A549 (cell line): ENCODE measurements around the gene PLXNC1. TPM values are rescaled to one million over a fixed set of nuclear protein-coding genes. Genes with fewer than 3 reads are reported as not detected.

ENCODE experiments used
- ATAC-seq, 2 experiments: fragments of 200-7000 bp in 1 of 2; fragments of >200 bp in 1 of 2; cut with Nextera tagmentation in 1 of 2; cut with Tn5 transposase in 1 of 2; 3 replicates each; pipeline versions ENCODE4 v1.8.0 to v1.9.1; 2018 to 2020; ENCODE audit warnings: mild to moderate bottlenecking in 1 of 2, moderate library complexity in 1 of 2
- CTCF ChIA-PET: fragments of 300-600 bp; sonication (Branson Sonifier 250); formaldehyde crosslinking; extraction: SDS; loops from one replicate; lab custom pipeline; 2021; ENCODE audit warnings: antibody characterized with exemption, inconsistent platforms; lab: Yijun Ruan, JAX
- POLR2A ChIA-PET: fragments of 350-600 bp; formaldehyde crosslinking; extraction: SDS; loops from one replicate; lab custom pipeline; 2021; ENCODE audit warnings: antibody characterized with exemption, inconsistent platforms; lab: Yijun Ruan, JAX
- DNase-seq, 2 experiments: peaks; one replicate each; pipeline versions ENCODE4 v3.0.0 to v3.0.0-alpha.2; 2011 to 2016; ENCODE audit warnings: low read depth in 1 of 2, low spot score in 1 of 2
- FAIRE-seq: peaks from 2 replicates; lab custom pipeline; 2011; peaks lifted over from hg19 to GRCh38; lab: Jason Lieb, UNC
- H3K27ac ChIP-seq, 2 experiments: fragments of >200 bp; sonication (Bioruptor Twin); formaldehyde crosslinking; 3 replicates each; pipeline ENCODE4 v1.5.1; 2016 to 2017
- H3K4me1 ChIP-seq: fragments of >200 bp; sonication (Bioruptor Twin); formaldehyde crosslinking; 3 replicates; pipeline ENCODE4 v1.6.1; 2016
- H3K4me2 ChIP-seq: fragments of >200 bp; sonication (Bioruptor Twin); formaldehyde crosslinking; 3 replicates; pipeline ENCODE4 v1.6.1; 2016
- H3K4me3 ChIP-seq: fragments of >200 bp; sonication (Bioruptor Twin); formaldehyde crosslinking; 3 replicates; pipeline ENCODE4 v1.5.1; 2016
- H3K9me3 ChIP-seq: fragments of >200 bp; sonication (Bioruptor Twin); formaldehyde crosslinking; 3 replicates; pipeline ENCODE4 v1.6.1; 2016
- BHLHE40 ChIP-seq: IDR thresholded peaks from 2 replicates; pipeline ENCODE4 v1.6.1; 2012; ENCODE audit warnings: low read depth, low read length, inconsistent platforms
- CBX2 ChIP-seq: fragments of 200-600 bp; sonication (generic); IDR thresholded peaks from 2 replicates; pipeline ENCODE4 v1.6.1; 2016; ENCODE audit warnings: low read depth, mild to moderate bottlenecking, borderline replicate concordance
- CEBPB ChIP-seq, 2 experiments: fragments of >200 bp in 1 of 2; sonication (Bioruptor Twin) in 1 of 2; formaldehyde crosslinking in 1 of 2; IDR thresholded peaks; 2 replicates each; pipeline ENCODE4 v1.6.1; 2012 to 2016
- CHD2 ChIP-seq: fragments of 150-350 bp; IDR thresholded peaks from 2 replicates; pipeline ENCODE4 v1.6.1; 2014; ENCODE audit warnings: low read length; ENCODE audit not compliant: partially characterized antibody
- EHMT2 ChIP-seq: fragments of 200-600 bp; sonication (generic); IDR thresholded peaks from 2 replicates; pipeline ENCODE4 v1.6.1; 2016; ENCODE audit warnings: antibody characterized with exemption, low read depth, mild to moderate bottlenecking, moderate library complexity
- ESRRA ChIP-seq: fragments of 150-350 bp; IDR thresholded peaks from 2 replicates; pipeline ENCODE4 v1.6.1; 2014; ENCODE audit warnings: mild to moderate bottlenecking, low read length, borderline replicate concordance
- FOSB ChIP-seq: fragments of 250-450 bp; sonication (Bioruptor Pico); IDR thresholded peaks from 2 replicates; pipeline ENCODE4 v1.5.0; 2020; ENCODE audit warnings: mild to moderate bottlenecking, moderate library complexity
- HDAC2 ChIP-seq: fragments of 200-600 bp; sonication (generic); IDR thresholded peaks from 2 replicates; pipeline ENCODE4 v1.6.1; 2016
- HOXB13 ChIP-seq: fragments of 250-450 bp; sonication (Bioruptor Pico); IDR thresholded peaks from 2 replicates; pipeline ENCODE4 v1.5.0; 2020; ENCODE audit warnings: low read depth, mild to moderate bottlenecking, moderate library complexity
- HOXB5 ChIP-seq: fragments of 250-450 bp; sonication (Bioruptor Pico); IDR thresholded peaks from 2 replicates; pipeline ENCODE4 v1.5.0; 2020; ENCODE audit warnings: mild to moderate bottlenecking, moderate library complexity
- JUNB ChIP-seq: fragments of >200 bp; sonication (Bioruptor Twin); formaldehyde crosslinking; IDR thresholded peaks from 2 replicates; pipeline ENCODE4 v1.6.1; 2016
- KDM1A ChIP-seq: fragments of 200-600 bp; sonication (generic); IDR thresholded peaks from 2 replicates; pipeline ENCODE4 v1.6.1; 2016; ENCODE audit warnings: low read depth, mild to moderate bottlenecking
- KDM5A ChIP-seq: fragments of 200-600 bp; sonication (generic); IDR thresholded peaks from 2 replicates; pipeline ENCODE4 v1.6.1; 2016; ENCODE audit warnings: antibody characterized with exemption, mild to moderate bottlenecking
- MAFK ChIP-seq: fragments of 450-650 bp; IDR thresholded peaks from 2 replicates; pipeline ENCODE4 v1.6.1; 2014; ENCODE audit not compliant: partially characterized antibody
- NFE2L2 ChIP-seq: fragments of 150-350 bp; conservative IDR thresholded peaks from 2 replicates; pipeline ENCODE4 v1.6.1; 2014; ENCODE audit warnings: low read length
- PHF8 ChIP-seq: fragments of 200-600 bp; sonication (generic); IDR thresholded peaks from 2 replicates; pipeline ENCODE4 v1.6.1; 2016; ENCODE audit warnings: low read depth, mild to moderate bottlenecking, antibody characterized with exemption, moderate library complexity, borderline replicate concordance
- POLR2A ChIP-seq: IDR thresholded peaks from 2 replicates; pipeline ENCODE4 v1.6.1; 2012; ENCODE audit warnings: mild to moderate bottlenecking, low read length
- RARB ChIP-seq: fragments of 250-450 bp; sonication (Bioruptor Pico); IDR thresholded peaks from 2 replicates; pipeline ENCODE4 v1.8.0; 2021; ENCODE audit warnings: mild to moderate bottlenecking, moderate library complexity
- REST ChIP-seq: fragments of 200-600 bp; sonication (generic); IDR thresholded peaks from 2 replicates; pipeline ENCODE4 v1.6.1; 2016; ENCODE audit warnings: antibody characterized with exemption, mild to moderate bottlenecking, moderate library complexity
- RNF2 ChIP-seq: fragments of 200-600 bp; sonication (generic); IDR thresholded peaks from 2 replicates; pipeline ENCODE4 v1.6.1; 2016; ENCODE audit warnings: low read depth, mild to moderate bottlenecking, antibody characterized with exemption, moderate library complexity, borderline replicate concordance
- TFCP2L1 ChIP-seq: fragments of 250-450 bp; sonication (Bioruptor Pico); IDR thresholded peaks from 2 replicates; pipeline ENCODE4 v1.5.0; 2021; ENCODE audit warnings: mild to moderate bottlenecking
- ZFP36 ChIP-seq: fragments of 450-650 bp; IDR thresholded peaks from 2 replicates; pipeline ENCODE4 v1.6.1; 2014; ENCODE audit warnings: borderline replicate concordance; ENCODE audit not compliant: partially characterized antibody
- ZSCAN20 ChIP-seq: fragments of 250-450 bp; sonication (Bioruptor Pico); IDR thresholded peaks from 2 replicates; pipeline ENCODE4 v1.8.0; 2022; ENCODE audit warnings: mild to moderate bottlenecking, moderate library complexity
- WGBS: methylation state at CpG from one replicate; pipeline ENCODE4 v1.1.6; 2017; ENCODE audit errors: missing lambda C conversion rate; 5-methylcytosine and 5-hydroxymethylcytosine counted together
- polyA plus RNA-seq, 4 experiments: library from polyadenylated mRNA; depleted of rRNA in 3 of 4; stranded (reverse); fragments of >200 nt; fragmentation: RNase III in 1 of 4; extraction: RNeasy Plus Mini Kit Qiagen cat#74134 plus additional on column Dnase treatment in 1 of 4; gene quantifications; 2 replicates in 3 of 4; 3 replicates in 1 of 4; pipeline ENCODE4 v1.2.3, GENCODE V29; 2011 to 2017
- TF ChIP-seq, protein P1 (sequence below): fragments of 250-450 bp; sonication (Bioruptor Pico); IDR thresholded peaks from 2 replicates; pipeline ENCODE4 v1.5.0; 2021; ENCODE audit warnings: mild to moderate bottlenecking, moderate library complexity, borderline replicate concordance
- TF ChIP-seq, protein P2 (sequence below): fragments of 250-450 bp; sonication (Bioruptor Pico); IDR thresholded peaks from 2 replicates; pipeline ENCODE4 v1.5.0; 2020; ENCODE audit warnings: low read depth, mild to moderate bottlenecking, moderate library complexity

Gene PLXNC1
- polyA plus RNA-seq, 2 of the 4 experiments (the other 2 are of a cell fraction) = 0.12 to 0.50 TPM

GRCh38 chr12:94192506-94192905, 44.1 kb downstream of the PLXNC1 start:
- Histone ChIP-seq H3K4me1 (no peaks in the 10 kb centered on the region), H3K27ac (no peak overlapping the region), H3K4me3 (no peak overlapping the region), H3K4me2 (no peak overlapping the region), H3K9me3 (no peaks in the 10 kb centered on the region)
- TF ChIP-seq PHF8 = no peak
- TF ChIP-seq FOSB (CRISPR knock-in tag) = no peak
- no peak for TF ChIP-seq RARB
- no peak for TF ChIP-seq POLR2A
- TF ChIP-seq KDM1A = no peak
- TF ChIP-seq HOXB5 (CRISPR knock-in tag) = no peak
- no peak for TF ChIP-seq NFE2L2
- no peak for TF ChIP-seq EHMT2
- no peak for TF ChIP-seq MAFK
- no peak for TF ChIP-seq CBX2
- CTCF ChIA-PET = no interaction called here
- ATAC-seq = no peak
- DNase-seq = no peak
- POLR2A ChIA-PET = no interaction called here
- no peak for FAIRE-seq

DNA sequence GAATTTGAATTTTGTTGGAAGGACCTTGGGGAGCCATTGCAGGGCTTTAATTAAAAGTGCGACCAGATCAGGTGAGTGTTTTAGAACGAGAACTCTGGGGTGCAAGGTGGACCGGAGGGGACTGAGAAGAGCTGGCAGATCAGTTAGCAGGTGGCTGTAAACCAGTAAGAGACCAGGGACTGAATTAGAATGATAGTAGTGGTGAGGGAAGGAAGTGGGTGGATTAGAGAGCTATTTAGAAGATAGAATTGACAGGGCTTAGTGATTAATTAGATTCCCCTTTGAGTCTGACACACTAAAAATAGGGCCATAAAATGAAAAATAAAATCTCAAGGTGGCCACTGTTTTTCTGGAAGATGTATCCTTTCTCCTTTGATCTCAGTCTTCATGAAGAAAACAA, 44.8 kb downstream of the PLXNC1 start:
- Histone ChIP-seq H3K4me2 (no peak overlapping the region), H3K4me3 (no peak overlapping the region), H3K4me1 (no peaks in the 10 kb centered on the region), H3K27ac (no peak overlapping the region), H3K9me3 (no peaks in the 10 kb centered on the region)
- 37% methylated on average over 3 of the region's 3 CpGs for WGBS
- FAIRE-seq (no peak), DNase-seq (no peak), ATAC-seq (no peak)
- ChIA-PET CTCF (no interaction called here), POLR2A (no interaction called here)
- TF ChIP-seq CHD2 (no peak), ZSCAN20 (no peak), BHLHE40 (no peak), HDAC2 (no peak), JUNB (no peak), ESRRA (no peak), TFCP2L1 (no peak), KDM5A (no peak), HOXB13 (CRISPR knock-in tag) (no peak), CEBPB (IDR thresholded peaks at IDR 0.05) (no peak), NFE2L2 (no peak), REST (no peak), ZFP36 (no peak), RNF2 (no peak), POLR2A (no peak), HOXB5 (CRISPR knock-in tag) (no peak)
- TF ChIP-seq, protein P1, sequence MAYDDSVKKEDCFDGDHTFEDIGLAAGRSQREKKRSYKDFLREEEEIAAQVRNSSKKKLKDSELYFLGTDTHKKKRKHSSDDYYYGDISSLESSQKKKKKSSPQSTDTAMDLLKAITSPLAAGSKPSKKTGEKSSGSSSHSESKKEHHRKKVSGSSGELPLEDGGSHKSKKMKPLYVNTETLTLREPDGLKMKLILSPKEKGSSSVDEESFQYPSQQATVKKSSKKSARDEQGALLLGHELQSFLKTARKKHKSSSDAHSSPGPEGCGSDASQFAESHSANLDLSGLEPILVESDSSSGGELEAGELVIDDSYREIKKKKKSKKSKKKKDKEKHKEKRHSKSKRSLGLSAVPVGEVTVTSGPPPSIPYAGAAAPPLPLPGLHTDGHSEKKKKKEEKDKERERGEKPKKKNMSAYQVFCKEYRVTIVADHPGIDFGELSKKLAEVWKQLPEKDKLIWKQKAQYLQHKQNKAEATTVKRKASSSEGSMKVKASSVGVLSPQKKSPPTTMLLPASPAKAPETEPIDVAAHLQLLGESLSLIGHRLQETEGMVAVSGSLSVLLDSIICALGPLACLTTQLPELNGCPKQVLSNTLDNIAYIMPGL (CRISPR knock-in tag) = no peak
- TF ChIP-seq, protein P2, sequence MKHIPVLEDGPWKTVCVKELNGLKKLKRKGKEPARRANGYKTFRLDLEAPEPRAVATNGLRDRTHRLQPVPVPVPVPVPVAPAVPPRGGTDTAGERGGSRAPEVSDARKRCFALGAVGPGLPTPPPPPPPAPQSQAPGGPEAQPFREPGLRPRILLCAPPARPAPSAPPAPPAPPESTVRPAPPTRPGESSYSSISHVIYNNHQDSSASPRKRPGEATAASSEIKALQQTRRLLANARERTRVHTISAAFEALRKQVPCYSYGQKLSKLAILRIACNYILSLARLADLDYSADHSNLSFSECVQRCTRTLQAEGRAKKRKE = no peak
- TF ChIP-seq, all 56 proteins: peak for 0
